ENCODE results near the gene SNAP91. TPM values are rescaled to one million over a fixed set of nuclear protein-coding genes. Genes with fewer than 3 reads are reported as not detected.
"Not testable (repeated sequence)": the region's sequence is repeated elsewhere in the genome, so short reads cannot be mapped to it uniquely, and the experiment has no call there.

Gene SNAP91
- total RNA-seq, 2 experiments from 2014 or later = not detected

DNA sequence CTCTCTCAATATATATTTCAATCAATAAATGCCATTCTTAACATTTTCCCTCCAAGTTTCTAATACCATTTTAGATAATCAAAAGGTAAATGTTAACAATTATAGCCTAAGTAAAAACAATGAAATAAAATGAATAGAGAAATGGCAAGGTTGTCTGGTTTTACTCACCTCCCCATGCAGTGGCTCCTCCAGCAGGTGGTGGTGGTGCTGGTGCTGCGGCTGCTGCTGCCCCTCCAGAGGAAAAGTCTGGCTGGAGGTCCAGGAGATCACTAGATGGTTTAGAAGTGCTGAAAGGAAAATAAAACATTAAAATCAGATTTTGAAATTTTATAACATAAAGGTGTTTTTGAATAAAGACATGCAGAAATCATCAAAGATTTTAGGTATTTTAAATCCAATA is 103.4 kb downstream of the SNAP91 start:
- DNase-seq = no peak
- ChIA-PET CTCF (no interaction called here), POLR2A (no interaction called here)
- Mint-ChIP-seq H3K27me3 (peaks cover 2% of the 10 kb centered on the region), H3K4me3 (no peak overlapping the region), H3K4me1 (no peaks in the 10 kb centered on the region), H3K36me3 (ENCODE audit: low read depth) (no peaks in the 10 kb centered on the region), H3K9me3 (no peaks in the 10 kb centered on the region), H3K27ac (no peak overlapping the region)

DNA sequence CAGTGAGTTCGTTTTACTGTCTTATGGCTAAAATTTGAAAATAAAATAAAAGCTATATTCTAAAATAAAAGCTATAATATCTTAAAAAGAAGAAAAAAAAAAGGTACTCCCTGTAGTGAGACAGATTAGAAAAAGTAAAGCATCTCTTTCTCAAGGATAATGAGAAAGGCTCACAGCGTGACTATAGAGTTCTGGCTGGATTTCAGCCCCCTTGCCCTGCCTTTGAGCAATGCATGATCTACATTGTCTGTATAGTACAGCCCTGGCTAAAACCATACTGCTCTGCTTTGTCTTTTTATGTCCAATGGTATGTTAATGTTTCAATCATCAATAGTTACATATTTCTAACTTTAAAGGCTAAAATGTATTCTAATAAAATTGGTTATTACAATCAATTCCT is 105.3 kb downstream of the SNAP91 start:
- no peak for DNase-seq
- no peaks in the 10 kb centered on the region for H3K36me3 Mint-ChIP-seq (ENCODE audit: low read depth)
- CTCF ChIA-PET = interaction anchor here (1.3 kb wide), 1 partner anchor 12 kb away, joined by 4 read pairs; no protein-coding TSS in a partner anchor
- POLR2A ChIA-PET = no interaction called here
- no peaks in the 10 kb centered on the region for H3K27me3 Mint-ChIP-seq
- no peak overlapping the region for H3K4me3 Mint-ChIP-seq
- no peaks in the 10 kb centered on the region for H3K4me1 Mint-ChIP-seq
- H3K27ac Mint-ChIP-seq = no peak overlapping the region
- no peaks in the 10 kb centered on the region for H3K9me3 Mint-ChIP-seq

DNA sequence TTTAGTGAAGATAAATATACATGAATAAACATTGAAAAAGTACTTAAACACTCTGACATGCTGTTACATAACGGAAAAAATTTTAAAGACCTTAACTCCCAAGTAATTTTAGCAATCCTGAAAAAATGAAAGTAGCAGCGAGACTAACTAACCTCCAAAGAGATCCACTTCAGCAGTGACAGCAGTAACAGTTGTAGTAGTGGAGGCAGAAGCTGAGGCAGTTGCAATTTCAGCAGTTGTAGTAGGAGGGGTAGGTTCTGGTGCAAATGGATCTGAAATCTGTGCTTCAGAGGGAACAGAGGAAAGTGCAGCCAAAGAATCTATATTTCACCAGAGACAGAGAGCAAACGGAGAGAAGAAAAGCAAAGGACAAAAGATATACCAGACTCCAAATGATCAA is 107.8 kb downstream of the SNAP91 start:
- no peaks in the 10 kb centered on the region for H3K27me3 Mint-ChIP-seq
- H3K4me1 Mint-ChIP-seq = no peaks in the 10 kb centered on the region
- no peak for DNase-seq
- H3K27ac Mint-ChIP-seq = no peak overlapping the region
- no peak overlapping the region for H3K4me3 Mint-ChIP-seq
- no peaks in the 10 kb centered on the region for H3K36me3 Mint-ChIP-seq (ENCODE audit: low read depth)
- H3K9me3 Mint-ChIP-seq = no peaks in the 10 kb centered on the region
- POLR2A ChIA-PET = no interaction called here
- CTCF ChIA-PET = interaction anchor here (1.3 kb wide), 1 partner anchor 14 kb away, joined by 3 read pairs; no protein-coding TSS in a partner anchor

DNA sequence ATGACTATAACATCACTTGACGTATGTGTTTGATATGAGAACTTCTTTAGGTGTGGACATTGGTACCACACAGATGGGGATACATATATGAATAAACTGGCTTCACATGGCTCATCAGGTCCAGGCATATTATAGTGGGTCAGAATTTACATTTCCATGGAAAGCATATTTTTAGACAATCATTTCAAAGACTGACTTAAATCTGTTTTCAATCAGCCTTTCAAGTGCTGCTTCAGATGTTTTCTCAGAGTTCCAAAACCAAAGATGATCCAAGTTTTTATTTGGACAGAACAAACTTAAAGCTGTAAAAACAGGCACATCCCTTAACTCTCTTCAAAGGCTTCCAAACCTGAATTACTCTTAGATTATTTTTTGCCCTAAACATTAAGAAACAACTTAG is 108.4 kb downstream of the SNAP91 start:
- POLR2A ChIA-PET = no interaction called here
- Mint-ChIP-seq H3K4me3 (no peak overlapping the region), H3K4me1 (no peaks in the 10 kb centered on the region), H3K9me3 (no peaks in the 10 kb centered on the region), H3K36me3 (ENCODE audit: low read depth) (no peaks in the 10 kb centered on the region), H3K27ac (no peak overlapping the region), H3K27me3 (no peaks in the 10 kb centered on the region)
- DNase-seq = no peak
- CTCF ChIA-PET = no interaction called here

DNA sequence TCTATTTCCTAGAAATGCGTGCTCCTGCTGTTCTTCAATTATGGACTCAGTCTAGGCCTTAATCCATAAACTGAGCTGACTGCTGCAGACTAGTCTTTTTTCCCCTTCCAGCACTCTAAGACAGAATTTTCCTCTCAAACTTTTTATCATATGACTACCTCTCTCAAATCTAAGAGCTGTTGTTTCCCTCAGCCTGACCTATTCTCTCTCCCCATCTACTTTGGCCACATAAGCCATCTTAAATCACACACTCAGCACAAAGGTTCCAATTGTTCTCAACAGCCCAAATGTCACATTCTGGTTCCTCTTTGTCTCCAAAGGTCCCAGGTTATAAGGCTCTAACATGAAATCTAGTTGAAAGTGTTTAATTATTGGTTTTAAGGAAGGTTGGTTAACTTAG is 111.4 kb downstream of the SNAP91 start:
- no peaks in the 10 kb centered on the region for H3K9me3 Mint-ChIP-seq
- ChIA-PET POLR2A (no interaction called here), CTCF (interaction anchor here (1.0 kb wide), 1 partner anchor 17 kb away, joined by 3 read pairs; no protein-coding TSS in a partner anchor)
- no peak overlapping the region for H3K4me3 Mint-ChIP-seq
- H3K4me1 Mint-ChIP-seq = no peaks in the 10 kb centered on the region
- H3K36me3 Mint-ChIP-seq (ENCODE audit: low read depth) = no peaks in the 10 kb centered on the region
- no peak for DNase-seq
- no peak overlapping the region for H3K27ac Mint-ChIP-seq
- H3K27me3 Mint-ChIP-seq = no peaks in the 10 kb centered on the region

DNA sequence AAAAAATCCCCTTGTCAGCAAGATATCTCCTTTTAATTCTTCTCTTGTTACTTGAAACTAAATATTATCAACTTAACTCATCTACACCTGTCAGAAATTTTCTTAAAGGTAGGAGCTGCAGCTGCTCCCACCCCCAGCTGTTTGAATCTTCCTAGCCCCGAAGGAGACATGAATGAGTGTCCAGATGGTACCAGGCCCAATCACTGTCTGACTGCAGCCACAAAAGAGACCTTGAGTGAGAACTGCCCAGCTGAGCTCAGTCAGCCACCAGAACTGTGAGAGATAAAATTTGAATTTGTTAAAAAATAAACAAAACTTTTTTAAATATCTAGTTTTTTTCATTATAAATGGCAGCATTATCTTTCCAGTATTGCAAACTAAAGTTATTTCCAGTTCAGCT is 111.8 kb downstream of the SNAP91 start:
- H3K4me3 Mint-ChIP-seq = no peak overlapping the region
- H3K36me3 Mint-ChIP-seq (ENCODE audit: low read depth) = no peaks in the 10 kb centered on the region
- CTCF ChIA-PET = interaction anchor here (1.0 kb wide), 1 partner anchor 18 kb away, joined by 3 read pairs; no protein-coding TSS in a partner anchor
- H3K27me3 Mint-ChIP-seq = no peaks in the 10 kb centered on the region
- no peak overlapping the region for H3K27ac Mint-ChIP-seq
- H3K9me3 Mint-ChIP-seq = no peaks in the 10 kb centered on the region
- no peaks in the 10 kb centered on the region for H3K4me1 Mint-ChIP-seq
- POLR2A ChIA-PET = no interaction called here
- no peak for DNase-seq

DNA sequence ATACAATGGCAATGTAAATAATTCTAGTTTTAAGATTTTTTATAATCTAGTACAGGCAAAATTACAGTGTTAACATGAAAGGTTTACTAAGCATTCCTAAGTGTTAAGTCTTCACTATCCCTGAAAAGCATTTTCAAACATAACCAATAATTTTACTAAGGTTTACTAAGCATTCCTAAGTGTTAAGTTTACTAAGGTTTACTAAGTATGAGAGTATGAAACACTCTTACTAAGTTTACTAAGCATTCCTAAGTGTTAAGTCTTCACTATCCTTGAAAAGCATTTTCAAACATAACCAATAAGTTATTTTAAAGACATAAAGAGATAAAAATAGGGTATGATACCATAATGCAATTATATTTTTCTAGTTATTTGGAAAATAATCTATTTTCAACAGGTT is 114.0 kb downstream of the SNAP91 start:
- Mint-ChIP-seq H3K9me3 (no peaks in the 10 kb centered on the region), H3K4me3 (no peak overlapping the region), H3K27ac (no peak overlapping the region), H3K36me3 (ENCODE audit: low read depth) (no peaks in the 10 kb centered on the region), H3K4me1 (no peaks in the 10 kb centered on the region), H3K27me3 (no peaks in the 10 kb centered on the region)
- CTCF ChIA-PET = no interaction called here
- DNase-seq = no peak
- POLR2A ChIA-PET = no interaction called here

DNA sequence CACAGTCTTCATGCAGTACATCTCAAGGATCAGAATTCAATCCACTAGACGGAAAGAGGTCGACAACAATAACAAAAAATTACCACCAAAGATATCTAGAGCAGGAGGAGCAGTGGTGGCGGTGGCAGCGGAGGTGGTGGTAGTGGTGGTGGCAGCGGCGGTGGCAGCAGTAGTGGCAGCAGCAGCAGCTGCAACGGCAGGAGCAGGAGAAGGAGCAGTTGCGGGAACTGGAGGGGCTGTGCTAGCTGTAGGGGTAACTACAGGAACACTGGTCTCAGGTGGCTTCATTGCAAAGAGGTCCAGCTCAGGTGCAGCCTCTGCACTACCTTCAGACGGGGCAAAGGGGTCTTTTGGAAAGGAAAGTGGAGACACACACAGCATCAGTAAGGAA is 115.5 kb downstream of the SNAP91 start:
- Mint-ChIP-seq H3K36me3 (ENCODE audit: low read depth) (no peaks in the 10 kb centered on the region), H3K4me3 (no peak overlapping the region)
- CTCF ChIA-PET = no interaction called here

DNA sequence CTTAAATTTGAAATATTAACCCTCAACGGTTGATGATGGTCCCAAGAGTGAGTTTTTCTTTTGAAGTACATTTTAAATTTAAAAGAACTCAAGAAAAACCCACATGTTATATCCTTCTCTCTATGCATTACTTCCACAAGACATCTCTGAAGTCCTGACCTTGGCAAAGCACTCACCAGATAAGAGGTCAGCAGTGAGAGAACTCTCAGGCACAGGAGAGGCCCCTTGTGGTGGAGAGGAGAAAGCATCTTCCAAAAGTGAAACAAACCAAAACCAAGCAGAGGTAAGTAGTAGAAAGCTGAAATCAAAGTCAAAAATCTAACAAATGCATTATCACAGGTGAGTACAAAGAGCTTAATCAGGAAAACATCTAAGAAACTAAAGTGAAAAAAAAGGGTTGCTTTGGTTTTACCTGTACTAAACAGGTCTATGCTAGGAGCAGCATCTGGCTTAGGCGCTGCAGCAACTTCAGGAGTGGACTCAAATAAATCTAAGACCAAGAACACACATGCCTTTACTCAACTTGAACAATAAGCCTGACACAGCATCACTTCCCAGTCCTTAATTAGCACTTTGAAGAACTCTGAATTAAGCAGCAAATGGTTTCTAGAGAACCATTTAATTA is 116.0 kb downstream of the SNAP91 start:
- no peak overlapping the region for H3K4me3 Mint-ChIP-seq
- DNase-seq = no peak
- no peaks in the 10 kb centered on the region for H3K4me1 Mint-ChIP-seq
- no peaks in the 10 kb centered on the region for H3K9me3 Mint-ChIP-seq
- H3K27ac Mint-ChIP-seq = no peak overlapping the region
- H3K36me3 Mint-ChIP-seq (ENCODE audit: low read depth) = no peaks in the 10 kb centered on the region
- CTCF ChIA-PET = no interaction called here
- H3K27me3 Mint-ChIP-seq = no peaks in the 10 kb centered on the region
- POLR2A ChIA-PET = no interaction called here

More for the DNA sequence above, 115.5 kb downstream of the SNAP91 start:
- POLR2A ChIA-PET = no interaction called here
- Mint-ChIP-seq H3K4me1 (no peaks in the 10 kb centered on the region), H3K27ac (no peak overlapping the region), H3K9me3 (no peaks in the 10 kb centered on the region), H3K27me3 (no peaks in the 10 kb centered on the region)
- no peak for DNase-seq

DNA sequence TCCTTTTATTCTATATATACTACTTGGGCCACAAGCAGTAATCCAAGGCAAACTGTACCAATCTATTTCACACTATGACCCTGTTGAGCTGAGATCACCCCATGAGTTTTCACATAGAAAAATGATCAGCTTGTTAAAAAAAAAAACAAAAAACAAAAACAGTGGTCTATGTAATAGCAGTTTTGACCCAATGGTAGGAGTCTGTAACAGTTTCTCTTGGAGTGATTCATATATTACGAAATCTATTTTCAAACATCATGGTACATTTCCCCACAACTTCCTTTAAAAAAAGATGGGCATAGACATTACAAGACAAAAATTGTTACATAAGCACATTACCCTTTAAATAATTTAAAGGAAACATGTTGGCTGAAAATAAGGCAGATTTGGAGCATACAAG is 118.5 kb downstream of the SNAP91 start:
- ChIA-PET POLR2A (no interaction called here), CTCF (no interaction called here)
- Mint-ChIP-seq H3K9me3 (no peaks in the 10 kb centered on the region), H3K27ac (no peak overlapping the region), H3K4me1 (no peaks in the 10 kb centered on the region), H3K4me3 (no peak overlapping the region), H3K27me3 (no peaks in the 10 kb centered on the region), H3K36me3 (ENCODE audit: low read depth) (no peaks in the 10 kb centered on the region)
- DNase-seq = no peak

DNA sequence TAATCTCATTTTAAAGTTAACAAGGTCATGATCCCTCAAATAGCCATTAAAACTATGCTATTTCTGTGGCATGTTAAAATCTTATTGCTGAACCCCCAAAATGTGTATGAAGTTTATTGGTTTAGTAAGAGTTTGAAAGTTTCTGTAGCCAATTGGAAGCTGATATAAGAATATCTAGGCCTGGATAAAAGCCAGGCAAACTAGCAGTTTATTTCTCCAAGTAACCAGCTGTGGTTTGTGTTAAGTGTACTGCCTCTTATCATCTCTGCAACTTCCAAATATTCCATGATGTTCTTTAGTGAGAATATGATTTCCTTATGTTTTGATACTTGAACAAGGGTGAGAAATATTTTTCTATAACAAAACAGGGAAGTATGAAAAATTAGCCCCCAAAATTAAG is 119.8 kb downstream of the SNAP91 start:
- Mint-ChIP-seq H3K27me3 (no peaks in the 10 kb centered on the region), H3K36me3 (ENCODE audit: low read depth) (no peaks in the 10 kb centered on the region), H3K27ac (no peak overlapping the region), H3K4me3 (no peak overlapping the region), H3K4me1 (no peaks in the 10 kb centered on the region), H3K9me3 (no peaks in the 10 kb centered on the region)
- CTCF ChIA-PET = no interaction called here
- DNase-seq = no peak
- POLR2A ChIA-PET = no interaction called here

DNA sequence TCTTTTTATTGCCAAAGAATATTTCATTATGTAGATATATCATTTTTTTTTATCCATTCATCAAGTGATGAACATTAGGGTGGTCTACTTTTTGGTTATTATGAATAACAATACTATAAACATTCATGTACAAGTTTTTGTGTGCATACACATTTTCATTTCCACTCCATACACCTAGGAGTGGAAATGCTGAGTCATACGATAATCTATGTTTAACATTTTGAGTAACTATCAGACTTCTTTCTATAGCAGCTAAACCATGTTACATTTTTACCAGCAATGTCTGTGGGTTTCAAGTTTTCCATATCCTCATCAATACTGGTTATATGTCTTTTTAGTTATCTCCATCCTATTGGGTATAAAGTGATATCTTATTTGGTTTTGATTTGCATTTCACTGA is 130.8 kb downstream of the SNAP91 start:
- no peak for DNase-seq
- Mint-ChIP-seq H3K4me1 (no peaks in the 10 kb centered on the region), H3K4me3 (no peak overlapping the region), H3K27me3 (peaks cover 4% of the 10 kb centered on the region), H3K9me3 (no peaks in the 10 kb centered on the region), H3K36me3 (ENCODE audit: low read depth) (no peaks in the 10 kb centered on the region), H3K27ac (no peak overlapping the region)
- ChIA-PET CTCF (no interaction called here), POLR2A (no interaction called here)

DNA sequence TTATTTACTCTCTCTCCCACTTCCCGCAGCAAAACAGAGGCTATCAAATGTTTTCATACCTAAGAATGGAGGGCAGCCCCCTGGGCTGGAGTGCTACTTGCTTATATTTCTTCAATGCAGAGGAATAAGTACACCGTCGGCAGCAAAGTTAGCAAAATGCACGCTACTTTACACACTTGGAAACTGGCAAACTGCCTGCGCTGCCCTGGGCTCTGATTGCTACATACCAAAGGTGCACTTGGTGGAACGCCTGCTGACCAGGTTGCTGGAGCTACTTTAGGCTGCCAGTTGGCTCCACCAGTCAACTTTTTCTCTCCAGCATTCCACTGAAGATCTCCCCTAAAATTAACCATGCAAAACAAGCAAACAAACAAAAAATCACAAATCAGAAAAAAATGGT is 134.1 kb downstream of the SNAP91 start:
- Mint-ChIP-seq H3K27ac (no peak overlapping the region), H3K4me1 (no peaks in the 10 kb centered on the region), H3K9me3 (peaks cover 6% of the 10 kb centered on the region), H3K4me3 (no peak overlapping the region), H3K27me3 (no peaks in the 10 kb centered on the region), H3K36me3 (ENCODE audit: low read depth) (no peaks in the 10 kb centered on the region)
- ChIA-PET POLR2A (no interaction called here), CTCF (no interaction called here)
- no peak for DNase-seq

DNA sequence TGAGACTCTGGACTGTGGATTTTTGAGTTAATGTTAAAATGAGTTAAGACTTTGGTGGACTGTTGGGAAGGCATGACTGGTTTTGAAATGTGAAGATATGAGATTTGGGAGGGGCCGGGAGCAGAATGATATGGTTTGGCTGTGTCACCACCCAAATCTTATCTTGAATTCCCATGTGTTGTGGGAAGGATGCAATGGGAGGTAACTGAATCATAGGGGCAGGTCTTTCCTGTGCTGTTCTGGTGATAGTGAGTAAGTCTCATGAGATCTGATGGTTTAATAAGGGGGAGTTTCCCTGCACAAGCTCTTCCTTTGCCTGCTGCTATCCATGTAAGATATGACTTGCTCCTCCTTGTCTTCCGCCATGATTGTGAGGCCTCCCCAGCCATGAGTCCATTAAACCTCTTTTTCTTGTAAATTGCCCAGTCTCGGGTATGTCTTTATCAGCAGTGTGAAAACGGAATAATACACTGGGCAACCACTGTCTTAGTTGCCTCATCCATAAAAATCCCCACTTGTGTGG is 137.2 kb downstream of the SNAP91 start:
- CTCF ChIA-PET; H3K27ac Mint-ChIP-seq; H3K4me3 Mint-ChIP-seq; DNase-seq; H3K4me1 Mint-ChIP-seq; H3K36me3 Mint-ChIP-seq (ENCODE audit: low read depth); POLR2A ChIA-PET; H3K27me3 Mint-ChIP-seq; H3K9me3 Mint-ChIP-seq: not testable (repeated sequence)

Measured in activated CD4-positive, alpha-beta memory T cell treated with anti-CD3 and anti-CD28 coated beads, Interleukin-2, amount 10 ng/mL, durations not matched to agents 7 days and 5 days (primary cell).